GM12891 (cell line): ENCODE measurements around the gene SPPL3.
"Not testable (repeated sequence)": the region's sequence is repeated elsewhere in the genome, so short reads cannot be mapped to it uniquely, and the experiment has no call there.

Experiments
- PAX5 ChIP-seq: IDR thresholded peaks from 2 replicates; pipeline ENCODE4 v1.6.1; 2011; ENCODE audit warnings: low read length, moderate library complexity, mild to moderate bottlenecking; ENCODE audit not compliant: insufficient read depth, severe bottlenecking
- POLR2A ChIP-seq: IDR thresholded peaks from 2 replicates; pipeline ENCODE4 v1.6.1; 2011; ENCODE audit warnings: low read depth, low read length, control low read depth
- POLR2AphosphoS5 ChIP-seq: IDR thresholded peaks from 2 replicates; pipeline ENCODE4 v1.6.1; 2011; ENCODE audit warnings: low read depth, low read length, control low read depth
- POU2F2 ChIP-seq: IDR thresholded peaks from 2 replicates; pipeline ENCODE4 v1.6.1; 2011; ENCODE audit warnings: low read depth, mild to moderate bottlenecking, control low read depth, low read length, moderate library complexity
- SPI1 ChIP-seq: IDR thresholded peaks from 2 replicates; pipeline ENCODE4 v1.6.1; 2011; ENCODE audit warnings: low read depth, low read length, control low read depth
- TAF1 ChIP-seq: IDR thresholded peaks from 2 replicates; pipeline ENCODE4 v1.6.1; 2011; ENCODE audit warnings: low read depth, low read length, control low read depth

- TF ChIP-seq POLR2A, POLR2AphosphoS5, POU2F2, PAX5, SPI1, TAF1: not testable (repeated sequence)
These were observed 46.2 kb upstream of the SPPL3 start for GRCh38 chr12:120950260-120950799.
